HG02759 (cell line): ENCODE measurements around the gene HOXA1.

Experiments used
- ATAC-seq: cut with Tn5 transposase; IDR thresholded peaks from one replicate; pipeline ENCODE4 v1.9.1; 2021; ENCODE audit warnings: mild to moderate bottlenecking, moderate library complexity; ENCODE audit not compliant: unreplicated experiment

HOXA1 gene

DNA sequence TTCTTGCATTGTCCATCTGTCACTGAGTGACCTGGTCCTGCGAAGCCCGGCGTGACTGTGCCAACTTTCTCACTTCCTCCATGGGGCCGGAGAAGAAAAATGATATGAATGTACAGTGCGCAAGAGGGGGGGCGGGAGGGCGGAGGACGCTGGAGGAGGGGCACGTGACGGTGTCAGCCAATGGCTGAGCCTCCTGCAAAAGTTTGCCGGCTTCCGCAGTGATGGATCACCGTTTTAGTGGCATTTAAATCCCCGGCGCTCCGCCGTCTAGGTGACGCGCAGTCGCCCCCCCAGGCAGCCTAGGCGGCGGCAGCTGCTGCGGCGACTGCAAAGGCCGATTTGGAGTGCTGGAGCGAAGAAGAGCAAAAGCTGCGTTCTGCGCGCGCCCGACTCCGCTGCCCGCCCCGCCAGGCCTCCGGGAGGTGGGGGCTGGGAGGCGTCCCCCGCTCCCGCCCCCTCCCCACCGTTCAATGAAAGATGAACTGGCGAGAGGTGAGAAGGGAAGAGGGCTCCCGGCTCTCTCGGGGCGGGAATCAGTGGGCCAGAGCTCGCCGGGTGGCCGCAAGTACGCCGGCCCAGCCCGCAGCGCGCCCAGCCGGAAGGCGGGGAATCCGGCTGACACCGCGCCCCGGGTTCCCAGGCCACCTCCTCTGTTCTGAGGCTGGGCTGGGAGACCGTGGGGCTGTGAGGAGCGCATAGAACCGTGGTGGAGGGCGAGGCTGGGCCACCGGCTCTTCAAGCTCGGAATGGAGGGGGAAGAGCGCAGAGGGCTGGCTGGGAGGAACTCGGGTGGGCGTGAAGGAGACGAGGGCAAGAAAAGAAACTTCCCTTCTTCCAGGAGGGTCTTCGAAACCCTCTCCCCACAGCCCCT, at the start of gene HOXA1:
TSS of gene HOXA1 (minus strand) at position 104 of the 871 bp plus-strand sequence. CDS start at position 16, 88 bp downstream.
- peak; percentile 91 for ATAC-seq

DNA sequence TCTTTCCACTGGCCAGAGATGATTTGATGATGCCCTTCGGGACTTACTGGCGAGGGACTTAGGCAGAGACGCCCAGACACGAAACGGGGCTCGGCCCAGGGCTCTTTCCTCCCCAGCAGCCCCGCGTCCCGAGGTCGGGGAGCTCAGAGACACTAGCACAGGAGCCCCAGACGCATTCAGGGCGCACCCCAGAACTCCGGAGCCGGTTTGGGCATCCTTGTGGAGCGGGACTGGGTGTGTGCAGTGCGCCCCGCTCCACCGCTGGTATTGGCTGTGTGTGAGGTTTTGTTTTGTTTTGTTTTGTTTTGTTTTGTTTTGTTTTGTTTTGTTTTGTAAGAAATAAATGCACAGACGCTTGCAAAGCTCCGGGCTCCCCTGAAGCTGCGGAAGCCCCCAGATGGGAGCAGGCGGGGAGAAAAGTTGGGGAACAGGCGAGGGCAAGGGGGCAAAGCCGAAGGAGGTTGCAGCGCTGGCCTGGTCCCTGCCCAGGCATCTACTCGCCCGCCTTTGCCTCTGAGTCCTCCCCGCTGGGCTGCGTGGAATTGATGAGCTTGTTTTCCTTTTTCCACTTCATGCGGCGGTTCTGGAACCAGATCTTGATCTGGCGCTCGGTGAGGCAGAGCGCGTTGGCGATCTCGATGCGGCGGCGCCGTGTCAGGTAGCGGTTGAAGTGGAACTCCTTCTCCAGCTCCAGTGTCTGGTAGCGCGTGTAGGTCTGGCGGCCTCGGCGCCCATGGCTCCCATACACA, 49.5 kb upstream of the HOXA1 start:
- ATAC-seq, result no peak

DNA sequence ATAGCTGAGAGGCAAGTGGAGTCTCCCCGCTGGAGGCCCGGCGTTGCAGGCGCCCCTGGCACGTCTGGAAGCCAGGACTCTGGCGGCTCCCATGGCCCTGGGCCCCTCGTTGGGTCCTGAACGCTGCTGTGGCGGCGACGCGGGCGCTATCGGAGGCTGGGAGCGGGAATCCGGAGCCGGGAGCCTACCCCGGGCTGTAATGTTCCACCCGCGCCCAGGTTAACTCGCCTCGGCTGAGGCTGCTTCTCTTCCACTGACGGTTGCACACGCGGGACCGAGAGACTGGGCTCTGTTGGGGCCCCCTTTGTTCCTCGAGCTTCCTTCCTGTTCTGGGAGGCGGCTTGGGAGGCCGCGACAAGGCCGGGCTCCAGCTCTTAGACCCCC, 49.0 kb upstream of the HOXA1 start:
- no peak for ATAC-seq

DNA sequence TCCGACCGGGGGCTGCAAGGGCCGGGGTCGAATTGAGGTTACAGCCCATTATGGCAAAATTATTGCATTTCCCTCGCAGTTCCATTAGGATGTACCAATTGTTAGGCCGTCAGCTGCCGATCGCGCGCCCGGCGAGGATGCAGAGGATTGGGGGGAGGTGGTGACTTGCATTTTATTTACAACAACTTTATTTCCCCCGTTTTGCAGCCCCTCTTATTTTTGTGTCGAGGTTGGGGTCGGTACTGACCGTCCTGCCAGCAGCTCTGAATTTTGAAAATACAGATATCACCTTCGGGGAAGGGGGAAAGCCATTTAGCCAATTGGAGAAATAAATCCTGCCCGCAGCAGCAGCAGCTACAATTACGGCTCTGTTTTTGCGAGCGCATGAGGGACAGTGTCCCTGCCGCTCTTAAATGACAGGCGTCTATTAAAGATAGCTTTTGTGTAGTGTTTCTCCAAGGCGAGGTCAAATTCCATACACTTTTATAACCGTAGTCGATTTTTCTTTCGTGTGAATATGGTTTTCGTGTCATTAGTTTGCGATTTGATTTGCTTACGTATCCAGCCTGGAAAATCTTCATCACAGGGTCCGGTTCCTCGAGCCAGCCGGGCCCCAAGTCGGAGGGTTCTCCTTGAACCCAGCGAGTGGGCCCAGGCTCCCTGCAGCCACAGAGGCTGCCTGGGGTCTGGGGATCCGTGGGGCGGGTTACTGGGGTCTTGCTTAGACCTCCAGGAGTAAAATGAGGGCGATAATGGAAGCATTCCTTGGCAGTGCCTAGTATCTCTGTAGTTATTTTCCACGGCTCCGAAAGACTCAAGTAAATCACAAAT, 48.4 kb upstream of the HOXA1 start:
- ATAC-seq, result no peak

DNA sequence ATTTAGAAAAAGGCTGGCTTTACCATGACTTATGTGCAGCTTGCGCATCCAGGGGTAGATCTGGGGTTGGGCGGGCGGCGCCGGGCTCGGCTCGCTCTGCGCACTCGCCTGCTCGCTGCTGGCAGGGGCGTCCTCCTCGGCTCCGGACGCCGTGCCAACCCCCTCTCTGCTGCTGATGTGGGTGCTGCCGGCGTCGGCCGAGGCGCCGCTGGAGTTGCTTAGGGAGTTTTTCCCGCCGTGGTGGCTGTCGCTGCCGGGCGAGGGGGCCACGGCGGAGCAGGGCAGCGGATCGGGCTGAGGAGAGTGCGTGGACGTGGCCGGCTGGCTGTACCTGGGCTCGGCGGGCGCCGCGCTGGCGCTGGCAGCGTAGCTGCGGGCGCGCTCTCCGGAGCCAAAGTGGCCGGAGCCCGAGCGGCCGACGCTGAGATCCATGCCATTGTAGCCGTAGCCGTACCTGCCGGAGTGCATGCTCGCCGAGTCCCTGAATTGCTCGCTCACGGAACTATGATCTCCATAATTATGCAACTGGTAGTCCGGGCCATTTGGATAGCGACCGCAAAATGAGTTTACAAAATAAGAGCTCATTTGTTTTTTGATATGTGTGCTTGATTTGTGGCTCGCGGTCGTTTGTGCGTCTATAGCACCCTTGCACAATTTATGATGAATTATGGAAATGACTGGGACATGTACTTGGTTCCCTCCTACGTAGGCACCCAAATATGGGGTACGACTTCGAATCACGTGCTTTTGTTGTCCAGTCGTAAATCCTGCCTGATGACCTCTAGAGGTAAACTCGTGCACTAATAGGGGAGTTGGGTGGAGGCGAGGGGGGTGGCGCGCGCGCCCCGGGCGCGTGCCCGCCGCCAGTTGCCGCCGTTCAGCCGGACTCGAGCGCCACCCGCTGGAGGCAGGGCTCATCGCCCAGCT, 47.5 kb upstream of the HOXA1 start, which contains the start of gene HOXA5:
TSS of gene HOXA5 (minus strand) at position 659 of the 927 bp plus-strand sequence. CDS start at position 585, 74 bp downstream.
- ATAC-seq, result no peak

DNA sequence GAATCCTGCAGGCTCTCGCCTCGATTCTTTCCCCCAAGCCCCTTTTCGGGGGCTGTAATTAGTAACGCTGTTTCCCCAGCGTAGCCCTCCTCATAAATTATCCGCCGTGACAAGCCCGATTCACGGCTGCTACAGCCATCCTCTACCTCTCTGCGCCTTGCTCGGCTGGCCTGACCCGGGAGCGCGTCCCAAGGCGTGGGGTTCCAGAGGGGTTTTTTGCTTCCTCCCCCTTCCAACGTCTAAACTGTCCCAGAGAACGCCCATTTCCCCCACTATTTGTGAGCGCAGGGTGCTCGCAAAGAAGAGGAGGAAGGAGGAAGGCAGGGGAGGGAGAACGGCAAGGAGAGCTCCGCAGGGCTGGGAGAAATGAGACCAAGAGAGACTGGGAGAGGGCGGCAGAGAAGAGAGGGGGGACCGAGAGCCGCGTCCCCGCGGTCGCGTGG, 46.8 kb upstream of the HOXA1 start:
- no peak for ATAC-seq

DNA sequence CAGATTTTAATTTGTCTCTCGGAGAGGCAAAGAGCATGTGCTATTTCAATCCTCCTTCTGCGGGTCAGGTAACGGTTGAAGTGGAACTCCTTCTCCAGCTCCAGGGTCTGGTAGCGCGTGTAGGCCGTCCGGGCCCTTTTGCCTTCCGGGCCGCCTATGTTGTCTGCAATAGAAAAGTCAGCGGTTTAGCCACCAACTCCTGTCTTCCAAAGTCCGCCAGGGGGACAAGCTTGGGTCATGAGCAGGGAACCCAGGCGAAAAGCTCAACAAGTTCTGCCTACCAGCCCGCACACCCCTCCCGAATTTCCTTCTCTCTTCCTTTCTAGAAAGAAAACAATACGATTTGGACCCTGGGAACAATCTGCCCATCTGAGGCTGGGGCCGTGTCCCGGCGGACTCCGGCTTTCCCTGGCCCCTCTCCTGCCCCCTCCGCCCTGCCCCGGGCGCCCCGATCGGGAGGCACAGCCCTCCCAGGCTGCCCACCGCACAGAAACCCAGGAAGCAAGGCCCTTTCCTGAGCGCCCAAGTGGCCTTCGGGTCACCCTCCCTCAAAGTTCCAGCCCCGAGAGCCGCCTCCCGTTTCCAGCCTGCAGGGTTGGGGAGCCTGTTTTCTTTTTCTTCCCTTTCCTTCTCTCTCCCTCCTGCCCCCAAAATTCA, 46.3 kb upstream of the HOXA1 start:
- no peak for ATAC-seq

DNA sequence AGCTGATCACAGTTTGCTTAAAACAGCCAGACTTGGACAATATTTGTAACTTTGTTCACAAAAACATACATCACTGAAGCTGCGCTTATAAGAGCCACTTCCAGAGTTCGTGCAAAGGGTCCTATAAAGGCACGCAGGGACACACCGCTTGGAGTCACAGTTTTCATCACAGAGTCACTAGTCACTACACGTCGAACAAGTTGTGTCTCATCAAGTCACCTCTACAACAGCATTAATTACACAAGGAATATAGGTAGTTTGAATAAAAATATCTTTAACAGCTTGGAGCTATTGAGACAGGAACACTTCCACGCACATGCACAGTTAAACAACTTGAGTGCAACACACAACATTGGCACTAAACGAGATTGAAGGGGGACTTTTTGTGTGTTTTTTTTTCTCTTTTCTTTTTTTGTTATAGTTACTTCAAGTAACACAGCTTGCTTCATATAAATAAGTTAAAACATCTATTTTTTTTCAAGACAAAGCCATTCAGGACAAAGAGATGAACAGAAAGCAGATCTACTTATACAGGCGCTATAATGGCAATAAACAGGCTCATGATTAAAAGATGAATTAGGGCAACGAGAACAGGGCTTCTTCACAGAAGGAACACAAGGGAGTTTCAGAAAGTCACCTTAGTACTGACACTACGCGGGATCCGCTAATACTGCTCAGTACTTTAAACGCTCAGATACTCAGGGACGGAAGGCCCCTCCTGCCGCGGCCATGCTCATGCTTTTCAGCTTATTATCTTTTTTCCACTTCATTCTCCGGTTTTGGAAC, 45.5 kb upstream of the HOXA1 start:
- ATAC-seq, result no peak

DNA sequence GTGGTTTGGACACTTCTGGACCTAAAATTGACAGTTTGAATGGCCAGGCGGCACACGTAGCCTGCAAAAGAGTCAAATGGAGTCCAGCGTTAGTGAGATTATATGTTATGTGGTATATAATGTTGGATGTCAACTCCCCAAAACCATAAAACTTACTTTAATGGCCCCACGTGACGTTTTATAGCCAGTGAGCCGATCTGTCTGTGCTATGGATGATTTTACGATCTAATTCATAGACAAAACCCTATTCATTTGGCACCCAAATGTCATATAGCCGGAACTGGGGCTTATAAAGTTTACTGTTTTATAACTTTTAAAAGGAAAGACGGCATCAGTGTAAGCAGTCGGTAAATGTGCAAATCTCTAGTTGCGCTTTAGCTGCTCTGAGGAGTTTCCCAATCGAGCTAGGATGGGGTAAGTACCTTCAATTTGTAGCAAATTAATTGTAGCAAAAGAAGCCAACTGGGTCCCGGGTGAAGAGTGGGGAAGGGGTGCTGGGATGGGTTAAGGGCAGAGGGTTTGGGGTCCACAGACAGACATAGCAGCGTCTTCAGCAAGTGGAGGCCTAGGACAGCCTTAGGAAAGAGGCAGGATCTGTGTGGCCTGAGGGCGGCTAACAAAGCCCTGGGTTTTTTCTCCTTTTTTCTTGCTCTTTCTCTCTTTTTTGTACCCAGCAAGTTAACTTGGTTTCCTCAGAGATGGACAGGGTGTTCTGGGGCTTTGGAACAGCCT, 44.5 kb upstream of the HOXA1 start:
- no peak for ATAC-seq

DNA sequence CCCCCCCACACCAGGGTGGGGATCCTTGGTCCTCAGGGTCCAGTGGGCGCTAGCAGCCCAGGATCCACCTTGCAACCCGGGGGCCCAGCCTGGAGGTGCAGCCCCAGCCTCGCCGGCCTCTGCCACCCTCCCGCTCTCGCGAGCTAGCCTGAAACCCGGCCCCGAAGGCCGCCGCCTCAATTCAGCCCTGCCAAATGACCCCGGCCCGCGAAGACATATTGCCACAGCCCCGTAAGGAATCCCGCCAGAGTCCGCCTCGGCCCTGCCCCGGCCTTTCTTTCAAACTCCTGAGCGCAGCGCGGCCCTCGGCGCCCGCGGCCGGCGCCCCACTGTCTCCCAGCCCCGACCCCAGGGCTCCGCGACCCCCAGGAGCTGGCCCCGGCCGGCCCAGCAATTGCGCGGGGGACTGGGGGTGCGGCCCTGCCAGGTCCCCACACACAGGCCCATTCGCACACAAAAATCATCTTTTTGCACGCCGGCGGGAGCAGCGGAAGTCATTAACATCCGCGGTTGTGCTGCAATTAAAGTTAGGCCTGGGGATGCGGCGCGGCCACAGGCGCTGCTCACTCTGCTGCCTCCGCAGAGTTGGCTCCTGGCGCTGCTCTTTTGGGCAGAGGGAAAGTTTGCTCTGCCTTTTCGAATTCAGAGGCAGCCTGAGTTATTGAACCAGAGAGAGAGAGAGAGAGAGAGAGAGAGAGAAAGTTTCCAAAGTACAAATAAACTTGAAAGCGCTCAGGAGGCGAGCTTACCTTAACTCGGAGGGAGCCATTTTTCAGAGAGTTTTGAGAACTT, 43.7 kb upstream of the HOXA1 start:
- no peak for ATAC-seq

DNA sequence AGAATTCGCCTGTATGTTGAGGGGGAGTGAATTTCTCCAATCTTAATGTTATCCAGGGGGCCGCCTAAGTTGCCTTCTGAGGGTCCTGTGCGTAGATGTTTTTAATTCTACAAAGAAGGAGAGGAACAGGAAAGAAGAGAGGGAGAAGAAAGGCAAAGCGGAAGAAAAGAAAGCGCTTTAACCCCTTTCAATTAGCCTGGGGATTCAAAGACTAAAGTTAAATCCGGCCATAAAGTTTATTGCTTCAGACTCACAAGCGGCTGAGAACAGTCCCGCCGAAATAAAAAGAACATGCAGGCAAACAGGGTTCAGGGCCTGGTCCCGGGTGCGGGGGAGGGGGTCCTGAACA, 43.2 kb upstream of the HOXA1 start:
- no peak for ATAC-seq

DNA sequence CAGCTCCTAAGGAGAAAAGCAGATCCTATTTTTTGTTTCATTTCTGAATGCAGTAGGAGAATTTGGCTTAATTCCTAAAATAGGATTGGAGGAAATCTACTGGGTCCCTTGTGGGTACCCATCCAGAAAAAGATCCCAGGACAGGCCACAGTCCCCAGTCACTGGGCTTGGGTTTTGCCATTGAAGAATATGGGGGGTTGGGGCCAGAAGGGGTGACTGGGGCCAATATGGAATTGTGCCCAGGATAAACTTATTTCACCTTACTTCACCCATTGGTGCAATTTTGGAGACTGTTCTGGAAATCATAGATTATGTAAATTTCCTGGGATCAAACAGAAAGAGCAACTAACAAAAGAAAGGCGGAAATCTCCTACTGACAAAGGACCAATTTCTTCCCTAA, 42.7 kb upstream of the HOXA1 start:
- no peak for ATAC-seq

DNA sequence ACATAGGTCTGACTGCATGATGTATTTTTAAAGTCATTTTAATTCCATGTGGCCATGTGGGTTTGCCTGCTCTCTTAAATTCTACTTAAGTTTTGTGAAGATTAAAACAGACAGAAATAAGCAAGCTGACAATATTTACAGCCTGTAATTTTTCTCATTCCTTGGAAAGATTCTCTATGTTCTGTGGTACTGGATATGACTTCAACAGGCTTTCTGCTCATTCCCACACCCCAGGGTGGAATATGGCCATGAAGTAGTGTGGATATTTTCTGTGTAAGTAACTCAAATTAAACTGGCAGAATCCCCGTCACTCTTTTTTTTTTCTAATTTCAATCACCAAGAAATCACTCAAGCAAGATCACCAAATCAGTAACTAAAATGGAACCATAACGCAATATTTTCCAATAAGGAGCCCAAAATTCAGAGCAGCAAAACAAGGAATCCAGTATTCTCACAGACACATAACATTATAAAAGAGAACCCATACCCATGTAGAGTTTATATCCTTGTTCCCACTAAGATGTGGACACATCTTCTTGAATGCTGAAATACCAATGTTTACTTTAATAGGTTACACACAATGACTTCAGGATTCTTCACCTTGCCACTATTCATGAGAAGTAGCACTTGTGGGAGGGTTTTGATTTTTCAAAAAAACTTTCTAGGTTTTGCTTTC, 42.0 kb upstream of the HOXA1 start:
- ATAC-seq, result no peak

DNA sequence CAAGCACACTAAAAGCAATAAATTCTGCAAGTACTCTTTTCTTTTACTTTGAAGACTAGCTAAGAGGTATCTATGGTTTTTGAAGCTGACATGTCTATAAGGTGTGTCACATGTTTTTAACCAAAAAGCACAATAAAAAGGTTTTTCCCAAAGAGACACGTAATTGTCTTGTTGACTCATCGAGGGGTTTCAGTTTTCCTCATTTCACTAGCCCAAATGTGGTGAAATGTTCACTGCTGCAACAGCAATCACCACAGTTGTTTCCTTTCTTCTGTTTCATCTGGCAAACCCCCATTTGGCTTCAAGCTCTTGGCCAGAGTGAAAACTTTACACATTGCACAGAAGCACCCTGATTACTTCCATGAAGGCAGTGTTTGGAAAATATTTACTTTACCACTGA, 38.6 kb upstream of the HOXA1 start:
- ATAC-seq, result no peak

DNA sequence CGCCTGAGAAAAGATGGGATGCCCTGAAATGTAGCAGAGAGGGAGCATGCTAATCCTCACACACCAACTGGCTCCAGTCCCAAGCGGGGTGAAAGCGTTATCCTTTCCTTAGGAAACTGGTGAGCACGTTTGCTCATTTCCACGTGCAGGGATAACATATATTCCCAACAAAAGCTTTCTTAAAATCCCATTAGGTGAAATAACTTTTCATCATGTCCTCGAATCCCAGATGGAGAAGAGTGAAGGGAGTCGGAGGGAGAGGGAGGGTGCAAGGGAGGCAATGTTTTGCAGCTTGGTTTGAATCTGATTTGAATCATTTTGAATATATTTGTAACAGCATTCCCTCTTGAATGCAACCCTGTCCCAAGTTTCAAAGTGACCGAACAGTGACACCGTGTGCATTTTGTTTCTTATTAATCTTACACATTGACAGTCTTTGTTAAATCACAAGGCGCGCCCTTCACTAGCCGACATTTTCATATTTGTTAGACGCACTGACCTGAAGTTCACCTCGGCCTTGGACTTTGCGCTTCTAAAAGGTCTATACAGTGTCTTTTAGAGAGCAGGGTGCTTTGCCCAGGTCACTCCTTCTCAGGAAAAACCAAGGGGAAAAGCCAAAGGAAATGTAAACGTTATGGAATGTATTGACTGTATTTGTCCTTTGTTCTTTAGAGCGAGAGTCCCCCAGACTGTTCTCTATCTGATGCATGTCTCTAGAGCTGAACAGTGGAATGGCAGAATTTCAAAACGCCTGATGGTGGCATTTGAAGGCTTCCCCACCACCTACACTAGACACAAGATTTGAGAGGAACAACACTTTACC, 37.8 kb upstream of the HOXA1 start:
- ATAC-seq, result no peak

DNA sequence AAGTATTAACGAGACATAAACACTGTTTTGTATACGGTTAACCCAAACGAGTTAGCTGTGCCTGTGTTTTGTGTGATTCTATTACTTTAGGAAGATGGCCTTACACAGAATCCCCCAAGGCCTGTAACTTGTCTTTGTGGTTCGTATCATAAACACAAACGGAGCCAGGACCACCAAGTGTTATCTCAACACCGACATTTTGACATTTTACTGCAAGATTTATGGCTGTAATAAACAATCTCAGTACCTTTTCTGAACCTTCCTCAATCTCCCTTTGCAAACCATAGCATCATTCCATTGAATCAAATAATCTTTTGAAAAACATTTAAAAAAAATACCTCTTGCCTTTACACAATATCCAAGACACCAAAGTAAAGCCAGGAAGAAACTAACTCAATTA, 37.2 kb upstream of the HOXA1 start:
- ATAC-seq, result no peak
